ENCODE results near the gene LRRC75A. TPM values are rescaled to one million over a fixed set of nuclear protein-coding genes. Genes with fewer than 3 reads are reported as not detected.
A peak's percentile ranks its signal among the peaks of the same experiment; 100 is the strongest.

LRRC75A gene
- total and polyA plus RNA-seq, 3 donors from 2014 or later, result 39.1 to 47.9 (median 44.5) TPM

GRCh38 chr17:16492613-16493530 is 879 bp upstream of the LRRC75A start:
- Histone ChIP-seq H3K4me1 (peaks cover 35% of the 10 kb centered on the region), H3K9me3 (no peaks in the 10 kb centered on the region), H3K36me3 (ENCODE audit: low read depth, missing control alignments) (no peaks in the 10 kb centered on the region), H3K4me3 (peak overlapping the region; percentile 54 to 56), H3K27ac (peak overlapping the region; percentile 59 to 66), H3K27me3 (no peaks in the 10 kb centered on the region)
- DNase-seq, result no peak
- 62 to 64% methylated on average over 8 to 27 of the region's 27 CpGs for WGBS, 2 donors
- intact Hi-C loops (cut with DNase I; ENCODE audit: low total_unique reads), result no loop called here
- TF ChIP-seq CTCF (IDR thresholded peaks at IDR 0.05) (no peak), POLR2A (IDR thresholded peaks at IDR 0.05) (no peak)

DNA sequence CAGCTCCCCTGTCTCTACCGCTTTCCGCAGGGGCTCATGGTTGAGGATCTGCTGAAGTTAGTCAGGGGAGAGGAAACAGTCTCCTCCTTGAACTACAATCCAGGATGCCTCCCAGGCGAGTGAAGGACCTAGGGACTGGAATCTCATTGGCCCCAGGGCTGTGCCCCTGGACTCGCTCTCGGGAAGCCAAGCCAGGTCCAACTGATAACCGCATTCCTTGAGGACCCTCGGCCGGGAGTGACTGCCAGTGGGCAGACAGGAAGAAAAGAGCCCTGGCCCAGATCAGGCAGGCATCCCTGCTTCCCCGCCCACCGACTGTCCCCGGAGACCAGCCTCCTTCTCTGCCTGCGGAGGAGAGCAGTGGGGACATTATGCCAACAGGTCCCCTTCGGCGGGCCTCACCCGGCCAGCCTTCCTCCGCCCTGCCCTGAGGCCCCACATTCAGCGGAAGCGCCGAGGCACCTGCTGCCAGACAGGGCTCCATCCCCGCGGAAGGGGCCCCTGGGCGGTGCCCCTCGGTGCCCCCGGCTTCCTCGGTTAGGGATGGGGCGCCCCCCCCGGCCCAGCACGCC is 776 bp downstream of the LRRC75A start:
- no peak overlapping the region for H3K27ac ChIP-seq
- 4 to 9% methylated on average over 13 to 28 of the region's 28 CpGs for WGBS, 2 donors
- peak overlapping the region; percentile 61 to 64 for H3K4me3 ChIP-seq
- TF ChIP-seq CTCF (IDR thresholded peaks at IDR 0.05), result no peak
- no peak for TF ChIP-seq POLR2A (IDR thresholded peaks at IDR 0.05)
- no peaks in the 10 kb centered on the region for H3K27me3 ChIP-seq
- intact Hi-C loops (cut with DNase I; ENCODE audit: low total_unique reads), result no loop called here
- H3K36me3 ChIP-seq (ENCODE audit: low read depth, missing control alignments), result no peaks in the 10 kb centered on the region
- no peak for DNase-seq
- H3K9me3 ChIP-seq, result no peaks in the 10 kb centered on the region
- peaks cover 52% of the 10 kb centered on the region for H3K4me1 ChIP-seq

GRCh38 chr17:16489431-16489830 is 2.6 kb downstream of the LRRC75A start:
- no peak overlapping the region for H3K4me3 ChIP-seq
- H3K9me3 ChIP-seq, result no peaks in the 10 kb centered on the region
- peaks cover 70% of the 10 kb centered on the region for H3K4me1 ChIP-seq
- DNase-seq, result no peak
- TF ChIP-seq CTCF (IDR thresholded peaks at IDR 0.05) (no peak), POLR2A (IDR thresholded peaks at IDR 0.05) (no peak)
- intact Hi-C loops (cut with DNase I; ENCODE audit: low total_unique reads), result no loop called here
- no peaks in the 10 kb centered on the region for H3K36me3 ChIP-seq (ENCODE audit: low read depth, missing control alignments)
- no peaks in the 10 kb centered on the region for H3K27me3 ChIP-seq
- 63 to 79% methylated on average over 3 of the region's 3 CpGs for WGBS, 2 donors
- H3K27ac ChIP-seq, result no peak overlapping the region

DNA sequence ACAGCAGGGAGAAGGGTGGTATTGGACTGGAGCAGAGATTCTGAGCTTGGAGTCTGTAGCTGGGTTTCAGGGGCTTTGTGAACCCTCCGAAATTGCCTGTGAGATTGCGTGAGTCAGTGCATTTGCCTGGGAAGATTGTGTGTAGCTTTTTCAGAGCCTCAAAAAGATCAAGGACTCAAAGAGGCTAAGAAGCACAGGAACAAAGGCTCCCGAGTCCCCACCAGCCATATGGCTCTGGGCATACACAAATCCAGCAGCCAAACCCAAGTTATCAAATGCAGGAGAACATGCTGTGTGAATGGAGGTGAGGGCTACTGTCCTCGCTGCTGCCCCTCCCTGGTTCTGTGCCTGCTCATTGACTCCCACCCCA is 3.0 kb downstream of the LRRC75A start:
- intact Hi-C loops (cut with DNase I; ENCODE audit: low total_unique reads), result no loop called here
- Histone ChIP-seq H3K9me3 (no peaks in the 10 kb centered on the region), H3K27ac (peak overlapping the region; percentile 35 to 55), H3K36me3 (ENCODE audit: low read depth, missing control alignments) (no peaks in the 10 kb centered on the region), H3K27me3 (no peaks in the 10 kb centered on the region), H3K4me1 (peaks cover 74% of the 10 kb centered on the region), H3K4me3 (no peak overlapping the region)
- no peak for DNase-seq
- no peak for TF ChIP-seq CTCF (IDR thresholded peaks at IDR 0.05)
- TF ChIP-seq POLR2A (IDR thresholded peaks at IDR 0.05), result no peak
- 35 to 67% methylated on average over 4 of the region's 4 CpGs for WGBS, 2 donors
